HG03439 (cell line): ENCODE measurements around the gene SHD.
"Not testable (repeated sequence)": the region's sequence is repeated elsewhere in the genome, so short reads cannot be mapped to it uniquely, and the experiment has no call there.

Experiments used
- ATAC-seq: cut with Tn5 transposase; IDR thresholded peaks from one replicate; pipeline ENCODE4 v1.9.1; 2021; ENCODE audit warnings: mild to moderate bottlenecking, moderate library complexity; ENCODE audit not compliant: unreplicated experiment

The SHD gene

GRCh38 chr19:4324228-4324627 is 45.2 kb downstream of the SHD start:
- no peak for ATAC-seq

GRCh38 chr19:4326215-4326836 is 47.3 kb downstream of the SHD start:
- ATAC-seq, result no peak

- no peak for ATAC-seq
These were observed 47.8 kb downstream of the SHD start for GRCh38 chr19:4326837-4327251.

GRCh38 chr19:4327252-4327876 is 48.3 kb downstream of the SHD start:
- ATAC-seq, result peak; percentile 46

GRCh38 chr19:4327877-4328242 is 48.8 kb downstream of the SHD start:
- ATAC-seq, result no peak

GRCh38 chr19:4328243-4328990 is 49.4 kb downstream of the SHD start:
- peak; percentile 84 for ATAC-seq

- not testable (repeated sequence) for ATAC-seq
These were observed 50.1 kb downstream of the SHD start for GRCh38 chr19:4328991-4329681.

GRCh38 chr19:4329858-4330257 is 50.8 kb downstream of the SHD start:
- no peak for ATAC-seq

- ATAC-seq, result no peak
These were observed 56.0 kb downstream of the SHD start for GRCh38 chr19:4334929-4335570.

GRCh38 chr19:4337906-4338440 is 58.9 kb downstream of the SHD start:
- ATAC-seq, result no peak

- no peak for ATAC-seq
These were observed 59.6 kb downstream of the SHD start, which contains the start of gene STAP2 for GRCh38 chr19:4338441-4339355. Gene STAP2, minus strand, starts transcription at chr19:4338827. Its CDS starts 74 bp downstream, at chr19:4338753.
